ENCODE results near the gene SPNS2.

The SPNS2 gene

DNA sequence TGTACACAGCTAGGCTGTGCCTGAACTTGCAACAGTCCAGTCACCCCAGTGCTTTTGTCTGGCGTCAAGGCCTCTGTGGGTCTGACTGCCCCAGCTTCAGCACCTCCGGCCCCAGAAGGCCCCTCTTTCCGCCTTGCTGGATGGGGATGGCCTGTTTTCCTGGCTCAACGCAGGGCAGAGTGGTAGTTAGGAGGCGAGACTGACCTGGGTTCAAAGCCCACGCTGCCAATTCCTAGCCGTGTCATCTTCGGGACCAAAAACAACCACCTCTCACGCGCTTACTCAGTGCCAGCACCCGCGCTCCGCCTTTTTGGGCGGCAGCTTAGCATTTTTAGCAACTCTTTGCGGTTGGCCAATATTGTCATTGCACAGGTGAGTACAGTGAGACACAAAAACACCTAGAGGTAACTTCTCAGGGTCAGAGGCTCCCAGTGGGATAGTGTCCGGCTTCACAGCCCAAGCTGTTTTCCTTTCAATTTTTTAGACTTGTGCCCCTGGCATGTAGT, 51.9 kb downstream of the SPNS2 start:
- H3K36me3 ChIP-seq (ENCODE audit: insufficient read depth, insufficient read length, low read length), result peaks cover 84% of the 10 kb centered on the region
- no peaks in the 10 kb centered on the region for H3K9me3 ChIP-seq (ENCODE audit: insufficient read depth, low read length)
- peaks cover 17% of the 10 kb centered on the region for H3K4me1 ChIP-seq (ENCODE audit: insufficient read depth, insufficient read length)

DNA sequence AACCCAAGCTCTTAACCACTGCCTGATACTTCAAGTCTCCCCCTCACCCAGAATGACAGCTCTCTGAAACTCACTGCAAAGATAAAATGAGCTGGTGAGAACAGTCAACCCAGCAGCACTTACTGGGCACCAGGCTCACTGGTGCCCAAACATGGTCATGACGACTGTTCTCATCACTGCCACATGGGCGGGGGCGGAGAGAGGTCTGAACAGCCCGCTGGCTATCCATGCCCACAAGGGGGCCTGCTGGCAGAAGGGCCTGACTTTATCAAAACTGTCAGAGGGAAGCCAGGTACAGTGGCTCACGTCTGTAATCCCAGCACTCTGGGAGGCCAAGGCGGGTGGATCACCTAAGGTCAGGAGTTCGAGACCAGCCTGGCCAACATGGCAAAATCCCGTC, 52.5 kb downstream of the SPNS2 start:
- no peak for TF ChIP-seq ZNF274 (IDR thresholded peaks at IDR 0.05; ENCODE audit: low read depth, low read length)
- TF ChIP-seq YY1 (IDR thresholded peaks at IDR 0.05; ENCODE audit: insufficient read depth, insufficient read length), result no peak
- no peak for TF ChIP-seq SUZ12 (IDR thresholded peaks at IDR 0.05; ENCODE audit: extremely low read depth, insufficient read depth, insufficient read length)
- Histone ChIP-seq H3K9ac (ENCODE audit: insufficient read length, low read depth) (no peak overlapping the region), H3K4me3 (ENCODE audit: insufficient read length, low read depth) (no peak overlapping the region), H3K27me3 (ENCODE audit: insufficient read depth, insufficient read length) (no peaks in the 10 kb centered on the region), H3K4me1 (ENCODE audit: insufficient read depth, insufficient read length) (peaks cover 20% of the 10 kb centered on the region), H3K9me3 (ENCODE audit: insufficient read depth, low read length) (no peaks in the 10 kb centered on the region), H3K36me3 (ENCODE audit: insufficient read depth, insufficient read length, low read length) (peaks cover 79% of the 10 kb centered on the region)
- no peak for DNase-seq (ENCODE audit: low read depth, low spot score)

More for the DNA sequence above, 51.9 kb downstream of the SPNS2 start:
- Histone ChIP-seq H3K27me3 (ENCODE audit: insufficient read depth, insufficient read length) (no peaks in the 10 kb centered on the region), H3K4me3 (ENCODE audit: insufficient read length, low read depth) (no peak overlapping the region), H3K9ac (ENCODE audit: insufficient read length, low read depth) (no peak overlapping the region)
- DNase-seq (ENCODE audit: low read depth, low spot score), result no peak
- TF ChIP-seq YY1 (IDR thresholded peaks at IDR 0.05; ENCODE audit: insufficient read depth, insufficient read length) (no peak), ZNF274 (IDR thresholded peaks at IDR 0.05; ENCODE audit: low read depth, low read length) (no peak), SUZ12 (IDR thresholded peaks at IDR 0.05; ENCODE audit: extremely low read depth, insufficient read depth, insufficient read length) (no peak)

DNA sequence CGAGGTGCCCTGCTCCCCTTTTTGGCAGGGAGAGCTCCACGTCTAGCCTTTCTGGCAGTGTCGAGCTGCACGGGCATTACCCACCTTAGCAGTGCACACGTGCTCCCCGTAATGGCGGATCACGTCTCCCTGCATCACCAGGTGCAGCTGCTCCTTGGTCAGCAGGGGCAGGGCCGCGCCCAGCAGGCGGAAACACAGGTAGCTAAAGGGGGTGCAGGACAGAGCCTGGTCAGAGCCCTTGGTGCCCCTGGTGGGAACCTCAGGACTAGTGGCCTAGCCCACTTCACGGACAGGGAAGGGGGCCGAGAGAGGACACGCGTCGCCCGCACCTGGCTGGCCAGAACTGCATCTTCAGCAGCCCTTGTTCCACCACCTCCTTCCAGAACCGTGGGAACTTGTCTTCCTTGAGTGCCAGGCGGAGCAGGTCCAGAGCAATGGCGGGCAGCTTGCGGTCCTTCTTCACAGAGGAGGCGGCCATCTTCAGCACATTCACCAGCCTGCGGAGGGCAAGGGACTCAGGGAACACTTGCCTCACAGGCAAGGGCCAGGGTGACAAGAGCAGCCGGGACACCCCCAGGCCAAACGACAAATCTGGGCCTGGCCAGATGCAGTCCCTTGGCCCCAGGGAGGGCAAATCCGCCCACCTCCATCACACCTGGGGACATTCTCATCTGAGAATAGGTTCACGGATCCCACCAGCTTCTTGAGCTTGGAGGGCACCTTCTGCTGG, 53.3 kb downstream of the SPNS2 start:
- no peaks in the 10 kb centered on the region for H3K9me3 ChIP-seq (ENCODE audit: insufficient read depth, low read length)
- peaks cover 20% of the 10 kb centered on the region for H3K4me1 ChIP-seq (ENCODE audit: insufficient read depth, insufficient read length)
- no peak overlapping the region for H3K9ac ChIP-seq (ENCODE audit: insufficient read length, low read depth)
- DNase-seq (ENCODE audit: low read depth, low spot score), result no peak
- peaks cover 73% of the 10 kb centered on the region for H3K36me3 ChIP-seq (ENCODE audit: insufficient read depth, insufficient read length, low read length)
- no peak overlapping the region for H3K4me3 ChIP-seq (ENCODE audit: insufficient read length, low read depth)
- no peak for TF ChIP-seq ZNF274 (IDR thresholded peaks at IDR 0.05; ENCODE audit: low read depth, low read length)
- TF ChIP-seq SUZ12 (IDR thresholded peaks at IDR 0.05; ENCODE audit: extremely low read depth, insufficient read depth, insufficient read length), result no peak
- TF ChIP-seq YY1 (IDR thresholded peaks at IDR 0.05; ENCODE audit: insufficient read depth, insufficient read length), result no peak
- no peaks in the 10 kb centered on the region for H3K27me3 ChIP-seq (ENCODE audit: insufficient read depth, insufficient read length)

DNA sequence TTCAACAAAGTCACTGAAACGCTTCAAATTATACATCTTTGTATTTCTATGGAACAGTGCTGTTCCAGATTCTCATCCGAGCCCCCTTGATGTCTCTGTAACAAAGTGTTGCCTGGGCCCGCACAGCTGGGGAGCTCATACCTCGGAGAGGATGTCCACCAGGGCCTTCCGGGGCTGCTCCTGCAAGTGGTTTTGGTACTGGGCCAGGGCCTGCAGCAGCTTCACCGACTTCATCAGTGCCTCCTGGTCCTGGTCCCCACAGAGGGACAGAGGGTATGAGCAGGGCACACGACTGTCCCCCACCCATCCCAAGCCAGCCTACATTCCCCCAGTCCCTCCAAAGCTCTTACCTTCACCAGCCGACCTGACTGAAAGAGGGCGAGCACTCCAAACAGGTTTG, 55.0 kb downstream of the SPNS2 start:
- Histone ChIP-seq H3K4me3 (ENCODE audit: insufficient read length, low read depth) (peak overlapping the region; percentile 79), H3K36me3 (ENCODE audit: insufficient read depth, insufficient read length, low read length) (peaks cover 55% of the 10 kb centered on the region), H3K4me1 (ENCODE audit: insufficient read depth, insufficient read length) (peaks cover 19% of the 10 kb centered on the region), H3K27me3 (ENCODE audit: insufficient read depth, insufficient read length) (no peaks in the 10 kb centered on the region), H3K9ac (ENCODE audit: insufficient read length, low read depth) (peak overlapping the region; percentile 84), H3K9me3 (ENCODE audit: insufficient read depth, low read length) (no peaks in the 10 kb centered on the region)
- DNase-seq (ENCODE audit: low read depth, low spot score), result no peak
- TF ChIP-seq ZNF274 (IDR thresholded peaks at IDR 0.05; ENCODE audit: low read depth, low read length) (no peak), YY1 (IDR thresholded peaks at IDR 0.05; ENCODE audit: insufficient read depth, insufficient read length) (no peak), SUZ12 (IDR thresholded peaks at IDR 0.05; ENCODE audit: extremely low read depth, insufficient read depth, insufficient read length) (no peak)

DNA sequence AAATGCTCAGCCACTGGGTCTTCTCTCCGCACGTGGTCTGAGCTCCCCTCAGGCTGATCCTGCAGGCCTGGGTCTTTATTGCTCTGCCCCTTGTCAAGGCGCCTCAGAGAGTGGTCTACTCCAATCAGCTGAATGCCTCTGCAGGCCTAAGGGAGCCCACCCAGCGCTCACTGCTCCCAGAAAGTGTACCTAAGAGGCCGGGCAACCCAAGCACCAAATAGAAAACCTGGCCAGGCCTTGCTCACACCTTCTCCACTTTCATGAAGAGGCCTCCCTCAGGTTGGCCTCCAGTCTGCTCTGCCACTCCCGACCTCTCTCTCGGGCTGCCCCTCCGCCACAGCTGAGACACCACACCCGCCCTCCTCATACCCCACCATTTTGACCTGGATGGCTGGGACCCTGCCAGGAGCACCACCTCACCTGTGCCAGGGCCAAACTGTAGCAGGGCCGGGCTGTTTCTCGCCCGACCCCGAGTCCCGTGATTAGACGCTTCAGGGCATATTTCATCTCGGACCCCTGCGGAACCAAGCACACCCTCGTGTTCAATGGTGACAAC, 55.8 kb downstream of the SPNS2 start:
- TF ChIP-seq YY1 (IDR thresholded peaks at IDR 0.05; ENCODE audit: insufficient read depth, insufficient read length) (no peak), ZNF274 (IDR thresholded peaks at IDR 0.05; ENCODE audit: low read depth, low read length) (no peak), SUZ12 (IDR thresholded peaks at IDR 0.05; ENCODE audit: extremely low read depth, insufficient read depth, insufficient read length) (no peak)
- no peaks in the 10 kb centered on the region for H3K9me3 ChIP-seq (ENCODE audit: insufficient read depth, low read length)
- DNase-seq (ENCODE audit: low read depth, low spot score), result no peak
- no peaks in the 10 kb centered on the region for H3K27me3 ChIP-seq (ENCODE audit: insufficient read depth, insufficient read length)
- peak overlapping the region; percentile 84 for H3K9ac ChIP-seq (ENCODE audit: insufficient read length, low read depth)
- H3K36me3 ChIP-seq (ENCODE audit: insufficient read depth, insufficient read length, low read length), result peaks cover 47% of the 10 kb centered on the region
- H3K4me1 ChIP-seq (ENCODE audit: insufficient read depth, insufficient read length), result peaks cover 15% of the 10 kb centered on the region
- peak overlapping the region; percentile 79 for H3K4me3 ChIP-seq (ENCODE audit: insufficient read length, low read depth)

DNA sequence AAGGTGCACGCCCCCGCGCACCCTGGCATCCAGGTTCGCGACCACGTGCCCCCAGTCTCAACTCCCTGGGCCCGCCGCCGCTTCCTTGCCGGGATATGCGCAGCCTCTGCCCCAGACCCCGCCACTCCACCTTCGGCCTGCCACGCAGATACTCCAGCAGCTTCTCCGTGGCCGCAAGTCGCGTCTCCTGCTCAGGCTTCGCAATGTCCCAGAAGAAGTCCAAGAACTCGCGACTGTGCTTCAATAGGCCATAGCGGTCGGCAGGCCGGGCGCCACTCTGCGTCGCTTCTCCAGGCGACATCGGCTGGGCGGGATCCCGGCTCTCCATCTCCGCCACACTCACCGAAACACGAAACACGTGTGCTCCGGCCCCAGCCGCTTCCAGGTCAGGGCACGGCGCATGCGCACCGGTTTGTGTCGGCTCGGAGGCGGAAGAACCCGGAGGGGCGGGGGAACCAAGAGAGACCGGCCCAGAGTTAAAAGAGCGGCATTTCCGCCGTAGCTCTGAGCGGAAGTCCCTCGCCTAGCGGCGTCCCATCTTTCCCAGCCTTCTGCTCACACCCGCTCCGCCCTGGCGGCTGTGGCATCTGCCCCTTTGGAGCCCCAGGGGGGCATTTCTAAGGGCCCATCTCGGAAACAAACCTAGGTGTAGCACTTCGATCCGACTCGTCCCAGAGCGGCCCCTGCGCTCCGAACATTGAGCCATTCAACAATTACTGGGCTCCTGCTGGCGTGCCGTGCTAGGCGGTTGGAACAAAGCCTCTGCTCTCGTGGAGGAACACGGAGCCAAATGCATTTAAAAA, 56.5 kb downstream of the SPNS2 start, which contains the start of gene MYBBP1A:
Gene MYBBP1A, minus strand, starts transcription at position 388 of the 803 bp plus-strand sequence. Its CDS starts 60 bp downstream, at position 328.
- Histone ChIP-seq H3K36me3 (ENCODE audit: insufficient read depth, insufficient read length, low read length) (peaks cover 41% of the 10 kb centered on the region), H3K9ac (ENCODE audit: insufficient read length, low read depth) (peak within 1 kb of the TSS; percentile 84), H3K4me3 (ENCODE audit: insufficient read length, low read depth) (peak within 1 kb of the TSS; percentile 79), H3K9me3 (ENCODE audit: insufficient read depth, low read length) (no peaks in the 10 kb centered on the region), H3K4me1 (ENCODE audit: insufficient read depth, insufficient read length) (peaks cover 13% of the 10 kb centered on the region), H3K27me3 (ENCODE audit: insufficient read depth, insufficient read length) (no peaks in the 10 kb centered on the region)
- TF ChIP-seq SUZ12 (IDR thresholded peaks at IDR 0.05; ENCODE audit: extremely low read depth, insufficient read depth, insufficient read length), result no peak
- no peak for TF ChIP-seq YY1 (IDR thresholded peaks at IDR 0.05; ENCODE audit: insufficient read depth, insufficient read length)
- no peak for TF ChIP-seq ZNF274 (IDR thresholded peaks at IDR 0.05; ENCODE audit: low read depth, low read length)
- DNase-seq (ENCODE audit: low read depth, low spot score), result peak; percentile 86

Data from NT2/D1 (cell line).